MM.1S (cell line): ENCODE results near the gene CCDC136.

ENCODE experiments used
- DNase-seq: peaks from one replicate; pipeline ENCODE4 v3.0.0-alpha.2; 2015
- H2AFZ ChIP-seq: fragments of 300-600 bp; sonication (generic); 2 replicates; pipeline ENCODE4 v1.6.0; 2016; ENCODE audit warnings: antibody characterized with exemption, low read length
- H3F3A ChIP-seq: fragments of 300-600 bp; sonication (generic); 2 replicates; pipeline ENCODE4 v1.6.1; 2016; ENCODE audit warnings: mild to moderate bottlenecking, antibody characterized with exemption, low read length, moderate library complexity, mixed read lengths; ENCODE audit not compliant: insufficient read depth
- H3K27ac ChIP-seq: fragments of 300-600 bp; sonication (generic); 2 replicates; pipeline ENCODE4 v1.5.1; 2016; ENCODE audit warnings: mild to moderate bottlenecking, low read length
- H3K27me3 ChIP-seq: fragments of 300-600 bp; sonication (generic); replicated peaks from 2 replicates; pipeline ENCODE4 v1.6.0; 2016; ENCODE audit warnings: low read length; ENCODE audit not compliant: insufficient read depth
- H3K36me3 ChIP-seq: fragments of 300-600 bp; sonication (generic); replicated peaks from 2 replicates; pipeline ENCODE4 v1.6.1; 2016; ENCODE audit warnings: mild to moderate bottlenecking, low read length, mixed read lengths; ENCODE audit not compliant: insufficient read depth
- H3K4me1 ChIP-seq: fragments of 300-600 bp; sonication (generic); 2 replicates; pipeline ENCODE4 v1.6.1; 2016; ENCODE audit warnings: low read length, mixed read lengths
- H3K4me2 ChIP-seq: fragments of 300-600 bp; sonication (generic); 2 replicates; pipeline ENCODE4 v1.6.0; 2016; ENCODE audit warnings: low read depth, low read length
- H3K4me3 ChIP-seq: fragments of 300-600 bp; sonication (generic); 2 replicates; pipeline ENCODE4 v1.5.1; 2016; ENCODE audit warnings: low read length, mixed read lengths
- H3K79me2 ChIP-seq: fragments of 300-600 bp; sonication (generic); 2 replicates; pipeline ENCODE4 v1.6.1; 2016; ENCODE audit warnings: mixed run types, low read length, mixed read lengths
- H3K9ac ChIP-seq: fragments of 300-600 bp; sonication (generic); 2 replicates; pipeline ENCODE4 v1.6.1; 2016; ENCODE audit warnings: low read length, mixed read lengths
- H3K9me2 ChIP-seq: fragments of 300-600 bp; sonication (generic); replicated peaks from 2 replicates; pipeline ENCODE4 v1.6.1; 2016; ENCODE audit warnings: mild to moderate bottlenecking, low read length, mixed read lengths; ENCODE audit not compliant: insufficient read depth
- H3K9me3 ChIP-seq: fragments of 300-600 bp; sonication (generic); replicated peaks from 2 replicates; pipeline ENCODE4 v1.6.1; 2016; ENCODE audit warnings: mild to moderate bottlenecking, low read length, mixed read lengths; ENCODE audit not compliant: insufficient read depth
- H4K20me1 ChIP-seq: fragments of 300-600 bp; sonication (generic); 2 replicates; pipeline ENCODE4 v1.6.1; 2016; ENCODE audit warnings: mild to moderate bottlenecking, low read length, moderate library complexity, mixed read lengths; ENCODE audit not compliant: insufficient read depth
- EZH2 ChIP-seq: fragments of 300-600 bp; sonication (generic); optimal IDR thresholded peaks from 2 replicates; pipeline ENCODE3; 2017; ENCODE audit warnings: low read depth, mild to moderate bottlenecking, antibody characterized with exemption, low read length, mixed read lengths
- EZH2phosphoT487 ChIP-seq: fragments of 300-600 bp; sonication (generic); IDR thresholded peaks from 2 replicates; pipeline ENCODE4 v1.6.1; 2018; ENCODE audit warnings: antibody characterized with exemption, low read length
- TF ChIP-seq, protein P1 (sequence below): fragments of 300-600 bp; sonication (generic); IDR thresholded peaks from 2 replicates; pipeline ENCODE4 v1.5.1; 2016; ENCODE audit warnings: antibody characterized with exemption, low read length, mixed read lengths

Gene CCDC136

DNA sequence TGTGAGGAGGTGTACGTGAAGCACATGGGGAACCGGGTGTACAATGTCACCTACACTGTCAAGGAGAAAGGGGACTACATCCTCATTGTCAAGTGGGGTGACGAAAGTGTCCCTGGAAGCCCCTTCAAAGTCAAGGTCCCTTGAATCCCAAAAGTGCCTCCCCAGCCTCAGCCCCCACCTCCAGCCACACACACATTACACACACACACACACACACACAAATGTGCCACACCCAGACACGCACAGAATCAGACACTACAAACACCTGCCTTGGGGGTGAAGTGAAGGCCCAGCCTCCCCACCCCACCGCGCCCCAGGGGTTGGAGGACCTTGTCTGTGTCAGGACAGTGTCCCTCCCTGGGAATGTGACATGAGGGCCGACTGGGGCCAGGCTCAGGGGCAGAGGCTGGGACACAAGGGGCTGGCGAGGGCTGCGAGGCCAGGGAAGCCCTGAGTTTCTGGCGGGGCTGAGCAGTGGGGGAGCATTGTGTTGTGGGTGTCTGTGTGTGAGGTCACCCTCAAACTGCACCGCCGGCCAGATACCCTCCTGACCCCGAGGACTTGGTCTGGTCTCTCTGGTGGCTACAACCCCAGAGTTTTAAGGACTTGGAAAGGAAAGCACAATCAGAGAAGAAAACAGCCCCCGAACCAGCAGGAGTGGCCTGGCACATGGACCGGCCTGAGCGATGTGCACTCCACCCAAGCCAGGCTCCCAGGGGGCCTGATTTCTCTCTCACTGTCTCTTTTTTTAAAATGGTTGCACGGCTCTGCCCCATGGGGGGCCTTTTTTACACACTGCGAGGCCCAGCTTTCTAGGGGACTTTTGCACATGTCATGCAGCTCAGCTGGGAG is 66.8 kb downstream of the CCDC136 start:
- Histone ChIP-seq H3K79me2 (peaks cover 9% of the 10 kb centered on the region), H3F3A (0 out of 2 replicates have a peak, but pooled peaks cover 4% of the 10 kb centered on the region), H3K4me2 (no peak overlapping the region), H3K27ac (no peak overlapping the region), H3K9ac (no peak overlapping the region), H4K20me1 (no peaks in the 10 kb centered on the region), H3K9me3 (no peaks in the 10 kb centered on the region), H2AFZ (peak overlapping the region; percentile 92; the same call in 1 of the 2 replicates), H3K4me1 (peaks cover 26% of the 10 kb centered on the region), H3K4me3 (no peak overlapping the region), H3K27me3 (peaks cover 23% of the 10 kb centered on the region), H3K36me3 (no peaks in the 10 kb centered on the region), H3K9me2 (no peaks in the 10 kb centered on the region)
- TF ChIP-seq EZH2 (no peak), EZH2phosphoT487 (no peak)
- TF ChIP-seq, protein P1, sequence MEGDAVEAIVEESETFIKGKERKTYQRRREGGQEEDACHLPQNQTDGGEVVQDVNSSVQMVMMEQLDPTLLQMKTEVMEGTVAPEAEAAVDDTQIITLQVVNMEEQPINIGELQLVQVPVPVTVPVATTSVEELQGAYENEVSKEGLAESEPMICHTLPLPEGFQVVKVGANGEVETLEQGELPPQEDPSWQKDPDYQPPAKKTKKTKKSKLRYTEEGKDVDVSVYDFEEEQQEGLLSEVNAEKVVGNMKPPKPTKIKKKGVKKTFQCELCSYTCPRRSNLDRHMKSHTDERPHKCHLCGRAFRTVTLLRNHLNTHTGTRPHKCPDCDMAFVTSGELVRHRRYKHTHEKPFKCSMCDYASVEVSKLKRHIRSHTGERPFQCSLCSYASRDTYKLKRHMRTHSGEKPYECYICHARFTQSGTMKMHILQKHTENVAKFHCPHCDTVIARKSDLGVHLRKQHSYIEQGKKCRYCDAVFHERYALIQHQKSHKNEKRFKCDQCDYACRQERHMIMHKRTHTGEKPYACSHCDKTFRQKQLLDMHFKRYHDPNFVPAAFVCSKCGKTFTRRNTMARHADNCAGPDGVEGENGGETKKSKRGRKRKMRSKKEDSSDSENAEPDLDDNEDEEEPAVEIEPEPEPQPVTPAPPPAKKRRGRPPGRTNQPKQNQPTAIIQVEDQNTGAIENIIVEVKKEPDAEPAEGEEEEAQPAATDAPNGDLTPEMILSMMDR = no peak
- DNase-seq = no peak

DNA sequence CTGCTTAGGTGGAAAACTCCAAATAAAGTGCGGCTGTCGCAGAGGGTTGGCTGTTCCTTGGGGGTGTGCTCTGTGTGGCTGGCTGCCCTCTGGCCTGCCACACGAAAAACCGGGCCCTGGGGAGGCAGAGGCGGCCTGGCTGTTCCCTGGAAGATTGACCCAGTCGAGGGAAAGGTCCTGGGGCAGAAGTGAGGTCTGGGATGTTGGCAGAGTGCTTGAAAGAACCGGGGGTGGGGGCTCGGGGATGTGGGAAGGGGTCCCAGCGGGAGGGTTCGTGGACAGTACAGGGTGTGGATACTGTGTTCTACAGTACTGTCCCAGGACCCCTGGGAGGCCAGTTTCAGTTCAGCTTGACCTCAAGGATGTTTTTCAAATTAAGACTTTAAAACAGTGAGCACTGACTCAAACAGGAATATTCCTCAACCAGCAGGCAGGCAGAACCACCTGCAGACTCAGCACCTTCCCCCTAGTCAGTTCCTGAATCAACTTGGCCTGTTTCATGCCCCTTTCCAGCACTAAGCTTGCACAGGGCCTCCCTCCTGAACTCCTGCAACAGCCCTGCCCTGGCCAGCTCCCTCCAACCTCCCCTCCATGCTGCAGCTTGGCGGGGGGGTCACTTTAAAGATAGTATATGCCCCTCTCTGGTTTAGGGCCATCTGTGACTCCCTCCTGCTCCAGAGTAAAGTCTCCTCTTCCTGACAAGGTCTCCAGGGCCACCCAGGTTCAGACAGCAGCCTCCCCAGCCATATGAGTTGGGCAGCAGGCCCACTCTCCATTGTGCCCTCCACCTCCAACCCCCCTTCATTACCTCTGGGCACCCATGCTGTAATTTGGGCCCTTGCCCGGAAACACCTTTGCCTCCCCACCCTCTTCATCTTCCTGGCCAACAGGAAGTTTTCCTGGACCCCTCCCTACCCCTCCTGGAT is 67.7 kb downstream of the CCDC136 start:
- Histone ChIP-seq H2AFZ (peak overlapping the region; percentile 92), H4K20me1 (no peaks in the 10 kb centered on the region), H3K9me3 (no peaks in the 10 kb centered on the region), H3K9ac (no peak overlapping the region; the same call in 1 of the 2 replicates), H3K27ac (peak overlapping the region; percentile 34; the same call in 1 of the 2 replicates), H3K4me2 (peak overlapping the region; percentile 33; the same call in 1 of the 2 replicates), H3K9me2 (no peaks in the 10 kb centered on the region), H3K27me3 (peaks cover 14% of the 10 kb centered on the region), H3K4me1 (peaks cover 30% of the 10 kb centered on the region), H3F3A (0 out of 2 replicates have a peak, but pooled peaks cover 7% of the 10 kb centered on the region), H3K79me2 (peaks cover 18% of the 10 kb centered on the region), H3K4me3 (no peak overlapping the region), H3K36me3 (no peaks in the 10 kb centered on the region)
- DNase-seq = peak; percentile 33
- no peak for TF ChIP-seq EZH2phosphoT487
- TF ChIP-seq, protein P1 = no peak
- no peak for TF ChIP-seq EZH2

DNA sequence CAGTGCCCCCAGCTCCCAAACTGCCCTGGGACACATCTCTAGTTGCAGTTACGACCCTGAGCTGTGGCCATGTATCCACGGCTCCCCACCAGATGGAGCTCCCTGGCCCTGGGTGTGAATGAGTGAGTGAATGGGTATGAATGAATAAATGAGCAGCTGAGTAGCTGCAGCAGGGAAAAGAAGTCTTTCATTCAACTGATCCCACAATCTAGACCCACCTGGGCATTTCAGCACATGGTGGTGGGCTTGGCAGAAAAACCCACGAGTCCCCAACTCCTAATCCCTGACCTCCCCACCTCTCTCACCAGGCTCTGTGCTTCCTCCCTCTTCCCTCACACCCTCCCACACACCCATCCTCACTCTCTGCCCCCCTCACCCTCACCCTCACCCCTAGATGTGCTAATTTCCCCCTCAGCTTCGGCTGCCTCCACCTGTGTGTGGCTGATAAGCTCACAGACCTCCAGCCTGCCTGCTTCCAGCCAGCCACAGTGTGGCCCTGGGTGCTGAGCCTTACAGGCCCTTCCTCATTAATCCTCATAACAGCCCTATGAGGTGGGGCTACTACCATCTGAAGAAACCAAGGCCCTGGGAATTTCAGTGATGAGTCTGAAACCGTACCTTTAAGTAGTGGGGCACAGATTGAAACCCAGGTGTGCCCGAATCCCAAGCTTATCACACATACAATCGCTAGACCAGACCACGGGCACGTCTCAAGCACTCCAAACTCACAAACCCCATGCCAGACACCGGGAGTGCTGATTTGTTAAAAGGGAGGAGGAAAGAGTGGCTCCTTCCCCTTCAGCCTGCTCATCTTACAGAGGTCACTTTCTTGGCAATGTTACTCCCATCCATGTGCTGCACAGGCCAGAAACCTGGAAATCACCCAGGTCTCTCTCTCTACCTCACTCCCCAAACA is 68.6 kb downstream of the CCDC136 start:
- Histone ChIP-seq H3K36me3 (no peaks in the 10 kb centered on the region), H2AFZ (peak overlapping the region; percentile 92), H3K4me3 (no peak overlapping the region), H3K27ac (0 out of 2 replicates have a peak overlapping the region, but pooled peaks have one; percentile 34), H3K79me2 (peaks cover 27% of the 10 kb centered on the region), H3K9me3 (no peaks in the 10 kb centered on the region), H3K9me2 (no peaks in the 10 kb centered on the region), H3K9ac (no peak overlapping the region; the same call in 1 of the 2 replicates), H3F3A (0 out of 2 replicates have a peak, but pooled peaks cover 7% of the 10 kb centered on the region), H4K20me1 (no peaks in the 10 kb centered on the region), H3K27me3 (peaks cover 5% of the 10 kb centered on the region; the same call in 1 of the 2 replicates), H3K4me2 (no peak overlapping the region; the same call in 1 of the 2 replicates), H3K4me1 (peaks cover 30% of the 10 kb centered on the region)
- TF ChIP-seq, protein P1 = peak; percentile 37
- no peak for TF ChIP-seq EZH2
- TF ChIP-seq EZH2phosphoT487 = no peak
- no peak for DNase-seq
